CD14-positive monocyte (primary cell): Measurements from ENCODE around the gene STK38L. TPM values are rescaled to one million over a fixed set of nuclear protein-coding genes. Genes with fewer than 3 reads are reported as not detected.

Experiments used
- DNase-seq, 3 donors: peaks; one replicate each; pipeline ENCODE4 v3.0.0-alpha.2; 2011 to 2022
- H2AFZ ChIP-seq: 2 replicates; pipeline ENCODE4 v1.6.0; 2012; ENCODE audit warnings: mild to moderate bottlenecking, low read depth, low read length, inconsistent platforms; ENCODE audit not compliant: insufficient read depth, poor library complexity, severe bottlenecking
- H3K27ac ChIP-seq, 2 donors: 1 replicate in 1 of 2; 2 replicates in 1 of 2; pipeline ENCODE4 v1.5.1; 2012 to 2013; ENCODE audit warnings: low read length in 2 of 2, control low read depth in 1 of 2, inconsistent platforms in 1 of 2, low read depth in 1 of 2, mild to moderate bottlenecking in 1 of 2
- H3K27me3 ChIP-seq, 2 donors: one replicate each; pipeline versions ENCODE4 v1.6.0 to v1.6.1; 2011 to 2013; ENCODE audit warnings: low read length in 2 of 2; ENCODE audit not compliant: control insufficient read depth in 2 of 2, insufficient read depth in 2 of 2
- H3K36me3 ChIP-seq, 2 donors: replicated peaks in 1 of 2; 1 replicate in 1 of 2; 2 replicates in 1 of 2; pipeline versions ENCODE4 v1.5.1 to v1.6.1; 2012 to 2013; ENCODE audit warnings: low read length in 2 of 2, control low read depth in 1 of 2, inconsistent platforms in 1 of 2, mild to moderate bottlenecking in 1 of 2; ENCODE audit not compliant: insufficient read depth in 2 of 2, control insufficient read depth in 1 of 2
- H3K4me1 ChIP-seq, 2 donors: 1 replicate in 1 of 2; 2 replicates in 1 of 2; pipeline versions ENCODE4 v1.5.1 to v1.6.1; 2012 to 2013; ENCODE audit warnings: low read length in 2 of 2, control low read depth in 1 of 2, inconsistent platforms in 1 of 2, mild to moderate bottlenecking in 1 of 2, moderate library complexity in 1 of 2; ENCODE audit not compliant: insufficient read depth in 2 of 2, control insufficient read depth in 1 of 2
- H3K4me2 ChIP-seq: replicated peaks from 2 replicates; pipeline ENCODE3; 2012; ENCODE audit warnings: low read length, moderate library complexity, mild to moderate bottlenecking; ENCODE audit not compliant: poor library complexity, severe bottlenecking; ENCODE audit errors: extremely low read depth
- H3K4me3 ChIP-seq, 3 experiments: fragments of 200-600 bp in 1 of 3; sonication (generic) in 1 of 3; replicated peaks in 1 of 3; 1 replicate in 2 of 3; 2 replicates in 1 of 3; pipeline ENCODE4 v1.5.1; 2011 to 2013; ENCODE audit warnings: low read length in 3 of 3, mild to moderate bottlenecking in 3 of 3, control low read depth in 2 of 3, low read depth in 2 of 3, inconsistent platforms in 1 of 3, moderate library complexity in 1 of 3
- H3K79me2 ChIP-seq: 2 replicates; pipeline ENCODE4 v1.6.0; 2012; ENCODE audit warnings: mild to moderate bottlenecking, control low read depth, inconsistent platforms, low read length, moderate library complexity; ENCODE audit not compliant: insufficient read depth
- H3K9ac ChIP-seq: 2 replicates; pipeline ENCODE4 v1.6.0; 2017; ENCODE audit warnings: low read length, mild to moderate bottlenecking; ENCODE audit not compliant: insufficient read depth, poor library complexity, severe bottlenecking
- H3K9me3 ChIP-seq, 2 donors: replicated peaks in 1 of 2; 1 replicate in 1 of 2; 2 replicates in 1 of 2; pipeline versions ENCODE4 v1.5.1 to v1.6.1; 2012 to 2013; ENCODE audit warnings: low read length in 2 of 2, control low read depth in 1 of 2; ENCODE audit not compliant: control insufficient read depth in 1 of 2, insufficient read depth in 1 of 2
- H4K20me1 ChIP-seq: 2 replicates; pipeline ENCODE4 v1.6.0; 2012; ENCODE audit warnings: mild to moderate bottlenecking, low read length, control low read depth, moderate library complexity; ENCODE audit not compliant: insufficient read depth
- H3K27ac Mint-ChIP-seq, 7 donors: one replicate each; pipeline ENCODE4 v1.8.0; 2020; ENCODE audit warnings: mild to moderate bottlenecking in 7 of 7, mixed read lengths in 7 of 7, moderate library complexity in 6 of 7, inconsistent platforms in 2 of 7
- H3K27me3 Mint-ChIP-seq, 3 donors: one replicate each; pipeline ENCODE4 v1.8.0; 2021 to 2022; ENCODE audit warnings: low read depth in 3 of 3, mild to moderate bottlenecking in 3 of 3, mixed read lengths in 3 of 3, moderate library complexity in 3 of 3, inconsistent platforms in 1 of 3
- H3K36me3 Mint-ChIP-seq, 2 donors: one replicate each; pipeline ENCODE4 v1.8.0; 2020; ENCODE audit warnings: mixed read lengths in 2 of 2, inconsistent platforms in 1 of 2, mild to moderate bottlenecking in 1 of 2
- H3K4me1 Mint-ChIP-seq: one replicate; pipeline ENCODE4 v1.8.0; 2020; ENCODE audit warnings: mild to moderate bottlenecking, mixed read lengths
- H3K4me3 Mint-ChIP-seq, 2 donors: one replicate each; pipeline ENCODE4 v1.8.0; 2020; ENCODE audit warnings: mild to moderate bottlenecking in 2 of 2, mixed read lengths in 2 of 2, moderate library complexity in 1 of 2
- H3K9me3 Mint-ChIP-seq, 7 donors: one replicate each; pipeline ENCODE4 v1.8.0; 2020 to 2022; ENCODE audit warnings: mixed read lengths in 7 of 7, mild to moderate bottlenecking in 6 of 7, moderate library complexity in 6 of 7, inconsistent platforms in 2 of 7
- WGBS: methylation state at CpG from one replicate; pipeline ENCODE4 v1.1.5; 2013; ENCODE audit warnings: missing lambda C conversion rate; ENCODE audit not compliant: insufficient coverage; 5-methylcytosine and 5-hydroxymethylcytosine counted together
- intact Hi-C, 2 donors: fragments of 100-400 bp; cut with micrococcal nuclease; formaldehyde crosslinking; loops; one replicate each; pipeline versions ENCODE4 v1.15.0 to v1.15.1; 2023
- polyA plus RNA-seq, 3 donors: library from polyadenylated mRNA; depleted of rRNA in 1 of 3; unstranded in 2 of 3; stranded (reverse) in 1 of 3; fragments of 300-500 nt in 2 of 3; fragments of >200 nt in 1 of 3; fragmentation: Illumina TruSeq in 2 of 3; gene quantifications; 1 replicate in 2 of 3; 2 replicates in 1 of 3; pipeline ENCODE4 v1.2.3, GENCODE V29; 2012 to 2021
- TF ChIP-seq, protein P1 (sequence below): fragments of 200-600 bp; IDR thresholded peaks from one replicate; pipeline ENCODE4 v1.8.0; 2022; ENCODE audit warnings: antibody characterized with exemption, mild to moderate bottlenecking

STK38L gene
- polyA plus RNA-seq, 3 donors, result 20.0 to 29.5 (median 20.5) TPM

DNA sequence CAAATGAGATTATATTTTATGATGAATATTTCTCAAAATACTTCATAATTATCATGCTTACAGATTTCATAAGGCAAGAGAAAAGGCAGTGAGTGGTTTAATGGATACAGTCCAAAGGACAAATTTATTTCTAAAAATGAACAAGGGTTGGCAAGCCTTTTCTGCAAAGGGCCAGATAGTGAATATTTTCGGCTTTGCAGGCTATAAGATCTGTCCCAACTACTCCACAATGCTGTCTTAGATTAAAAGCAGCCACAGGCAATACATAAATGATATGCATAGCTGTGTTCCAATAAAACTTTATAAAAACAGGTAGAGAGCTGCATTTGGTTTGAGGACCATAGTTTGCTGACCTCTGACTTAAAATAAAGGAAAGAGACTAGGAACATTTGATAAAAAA, 42.9 kb upstream of the STK38L start:
- peaks cover 0 to 3% (median 0%) of the 10 kb centered on the region in 7 donors for H3K9me3 Mint-ChIP-seq
- H3K36me3 Mint-ChIP-seq, result no peaks in the 10 kb centered on the region
- WGBS, result 100% methylated on average over 1 of the region's 1 CpG

GRCh38 chr12:27206801-27207502, 37.1 kb upstream of the STK38L start:
- Histone ChIP-seq H2AFZ (no peak overlapping the region), H3K4me1 (no peaks in the 10 kb centered on the region), H3K4me3 (no peak overlapping the region), H3K79me2 (no peaks in the 10 kb centered on the region), H4K20me1 (no peaks in the 10 kb centered on the region), H3K27me3 (no peaks in the 10 kb centered on the region), H3K36me3 (no peaks in the 10 kb centered on the region), H3K4me2 (no peak overlapping the region), H3K27ac (no peak overlapping the region), H3K9me3 (peaks cover 0 to 9% of the 10 kb centered on the region in 2 donors), H3K9ac (no peak overlapping the region)
- Mint-ChIP-seq H3K27ac (no peak overlapping the region), H3K9me3 (peaks cover 2 to 8% (median 7%) of the 10 kb centered on the region in 7 donors), H3K27me3 (peaks cover 0 to 1% (median 0%) of the 10 kb centered on the region in 3 donors), H3K4me3 (no peak overlapping the region), H3K4me1 (no peaks in the 10 kb centered on the region), H3K36me3 (no peaks in the 10 kb centered on the region)
- no CpG with 5 or more reads among the region's 1 CpG for WGBS
- DNase-seq, result no peak
- intact Hi-C loops, result no loop called here
- TF ChIP-seq, protein P1, sequence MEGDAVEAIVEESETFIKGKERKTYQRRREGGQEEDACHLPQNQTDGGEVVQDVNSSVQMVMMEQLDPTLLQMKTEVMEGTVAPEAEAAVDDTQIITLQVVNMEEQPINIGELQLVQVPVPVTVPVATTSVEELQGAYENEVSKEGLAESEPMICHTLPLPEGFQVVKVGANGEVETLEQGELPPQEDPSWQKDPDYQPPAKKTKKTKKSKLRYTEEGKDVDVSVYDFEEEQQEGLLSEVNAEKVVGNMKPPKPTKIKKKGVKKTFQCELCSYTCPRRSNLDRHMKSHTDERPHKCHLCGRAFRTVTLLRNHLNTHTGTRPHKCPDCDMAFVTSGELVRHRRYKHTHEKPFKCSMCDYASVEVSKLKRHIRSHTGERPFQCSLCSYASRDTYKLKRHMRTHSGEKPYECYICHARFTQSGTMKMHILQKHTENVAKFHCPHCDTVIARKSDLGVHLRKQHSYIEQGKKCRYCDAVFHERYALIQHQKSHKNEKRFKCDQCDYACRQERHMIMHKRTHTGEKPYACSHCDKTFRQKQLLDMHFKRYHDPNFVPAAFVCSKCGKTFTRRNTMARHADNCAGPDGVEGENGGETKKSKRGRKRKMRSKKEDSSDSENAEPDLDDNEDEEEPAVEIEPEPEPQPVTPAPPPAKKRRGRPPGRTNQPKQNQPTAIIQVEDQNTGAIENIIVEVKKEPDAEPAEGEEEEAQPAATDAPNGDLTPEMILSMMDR, result no peak

More for the DNA sequence above, 42.9 kb upstream of the STK38L start:
- no peak overlapping the region for H3K4me2 ChIP-seq
- no peaks in the 10 kb centered on the region for H3K9me3 ChIP-seq
- no peaks in the 10 kb centered on the region for H3K36me3 ChIP-seq
- no peaks in the 10 kb centered on the region for H3K27me3 ChIP-seq
- DNase-seq, result no peak
- no peaks in the 10 kb centered on the region for H3K4me1 Mint-ChIP-seq
- no peak overlapping the region for H3K27ac ChIP-seq
- H2AFZ ChIP-seq, result no peak overlapping the region
- intact Hi-C loops, result no loop called here
- no peaks in the 10 kb centered on the region for H3K4me1 ChIP-seq
- H3K9ac ChIP-seq, result no peak overlapping the region
- TF ChIP-seq, protein P1, result no peak
- H4K20me1 ChIP-seq, result no peaks in the 10 kb centered on the region
- no peak overlapping the region for H3K4me3 ChIP-seq
- peaks cover 0 to 2% (median 1%) of the 10 kb centered on the region in 3 donors for H3K27me3 Mint-ChIP-seq
- no peak overlapping the region for H3K27ac Mint-ChIP-seq
- no peaks in the 10 kb centered on the region for H3K79me2 ChIP-seq
- H3K4me3 Mint-ChIP-seq, result no peak overlapping the region
